Neural cell (in vitro differentiated cells): ENCODE data around the gene SLC66A1. TPM values are rescaled to one million over a fixed set of nuclear protein-coding genes. Genes with fewer than 3 reads are reported as not detected.

ENCODE experiments used
- H2AFZ ChIP-seq: fragments of 200-600, 300-800 bp; sonication (generic), shearing (Covaris generic); 2 replicates; pipeline ENCODE4 v1.6.0; 2014; ENCODE audit warnings: low read depth, mild to moderate bottlenecking, antibody characterized with exemption, low read length, moderate library complexity
- H3F3A ChIP-seq: fragments of 200-600 bp; shearing (Covaris generic); 2 replicates; pipeline ENCODE4 v1.6.1; 2016; ENCODE audit warnings: mild to moderate bottlenecking, moderate library complexity, mixed read lengths, antibody characterized with exemption, low read length; ENCODE audit not compliant: insufficient read depth, poor library complexity, severe bottlenecking
- H3K27ac ChIP-seq: fragments of 200-600, 300-800 bp; sonication (generic), shearing (Covaris generic); 2 replicates; pipeline ENCODE4 v1.5.1; 2014; ENCODE audit warnings: mild to moderate bottlenecking, low read length, moderate library complexity
- H3K27me3 ChIP-seq: fragments of 300-800, 200-600 bp; sonication (generic), shearing (Covaris generic); 2 replicates; pipeline ENCODE4 v1.6.0; 2014; ENCODE audit warnings: mild to moderate bottlenecking, low read depth, low read length, moderate library complexity; ENCODE audit not compliant: insufficient read depth
- H3K36me3 ChIP-seq: fragments of 300-800, 200-600 bp; sonication (generic), shearing (Covaris generic); 2 replicates; pipeline ENCODE4 v1.5.1; 2014; ENCODE audit warnings: mild to moderate bottlenecking, antibody characterized with exemption, low read length, moderate library complexity; ENCODE audit not compliant: insufficient read depth
- H3K4me2 ChIP-seq: fragments of 300-800, 200-600 bp; sonication (generic), shearing (Covaris generic); 2 replicates; pipeline ENCODE4 v1.6.0; 2014; ENCODE audit warnings: mild to moderate bottlenecking, low read length
- H3K4me3 ChIP-seq: fragments of 300-800, 200-600 bp; sonication (generic), shearing (Covaris generic); 2 replicates; pipeline ENCODE4 v1.5.1; 2014; ENCODE audit warnings: mild to moderate bottlenecking, low read length, moderate library complexity
- H3K79me2 ChIP-seq: fragments of 200-600 bp; shearing (Covaris generic); replicated peaks from 2 replicates; pipeline ENCODE4 v1.6.0; 2014; ENCODE audit warnings: mild to moderate bottlenecking, low read length, moderate library complexity; ENCODE audit not compliant: insufficient read depth
- H3K9ac ChIP-seq: fragments of 300-800, 200-600 bp; sonication (generic), shearing (Covaris generic); 2 replicates; pipeline ENCODE4 v1.6.1; 2016; ENCODE audit warnings: mild to moderate bottlenecking, low read length, mixed read lengths
- H3K9me2 ChIP-seq: fragments of 200-600 bp; shearing (Covaris generic); 2 replicates; pipeline ENCODE4 v1.6.1; 2016; ENCODE audit warnings: mild to moderate bottlenecking, low read length, mixed read lengths; ENCODE audit not compliant: insufficient read depth
- H3K9me3 ChIP-seq: fragments of 200-600, 300-800 bp; sonication (generic), shearing (Covaris generic); 2 replicates; pipeline ENCODE4 v1.6.1; 2016; ENCODE audit warnings: mild to moderate bottlenecking, mixed run types, low read length, moderate library complexity, mixed read lengths
- H4K20me1 ChIP-seq: fragments of 200-600 bp; shearing (Covaris generic); 2 replicates; pipeline ENCODE4 v1.6.1; 2016; ENCODE audit warnings: mild to moderate bottlenecking, mixed run types; ENCODE audit not compliant: insufficient read depth
- CTCF ChIP-seq: fragments of 450-650 bp; IDR thresholded peaks from 2 replicates; pipeline ENCODE4 v1.5.1; 2014; ENCODE audit warnings: antibody characterized with exemption, mild to moderate bottlenecking, moderate library complexity; ENCODE audit not compliant: poor library complexity, severe bottlenecking
- EP300 ChIP-seq: fragments of 450-650 bp; conservative IDR thresholded peaks from 2 replicates; pipeline ENCODE4 v1.6.1; 2014; ENCODE audit warnings: antibody characterized with exemption, mild to moderate bottlenecking, moderate library complexity; ENCODE audit not compliant: poor library complexity, severe bottlenecking
- EZH2 ChIP-seq: fragments of 200-600, 300-800 bp; shearing (Covaris generic), sonication (generic); IDR thresholded peaks from 2 replicates; pipeline ENCODE4 v1.6.1; 2014; ENCODE audit warnings: antibody characterized with exemption, low read length, borderline replicate concordance, mild to moderate bottlenecking; ENCODE audit not compliant: insufficient read depth, poor library complexity, severe bottlenecking
- MXI1 ChIP-seq: fragments of 450-650 bp; conservative IDR thresholded peaks from 2 replicates; pipeline ENCODE4 v1.6.1; 2014; ENCODE audit warnings: antibody characterized with exemption, mild to moderate bottlenecking; ENCODE audit not compliant: poor library complexity, severe bottlenecking
- POLR2AphosphoS5 ChIP-seq: IDR thresholded peaks from 2 replicates; pipeline ENCODE4 v1.6.1; 2012
- RAD21 ChIP-seq: fragments of 450-650 bp; conservative IDR thresholded peaks from 2 replicates; pipeline ENCODE4 v1.6.1; 2014; ENCODE audit warnings: antibody characterized with exemption, mild to moderate bottlenecking, moderate library complexity
- REST ChIP-seq: IDR thresholded peaks from 2 replicates; pipeline ENCODE4 v1.6.1; 2012; ENCODE audit warnings: borderline replicate concordance
- SMC3 ChIP-seq: fragments of 450-650 bp; conservative IDR thresholded peaks from 2 replicates; pipeline ENCODE4 v1.6.1; 2014; ENCODE audit warnings: antibody characterized with exemption, mild to moderate bottlenecking, moderate library complexity; ENCODE audit not compliant: poor library complexity
- TAF1 ChIP-seq: IDR thresholded peaks from 2 replicates; pipeline ENCODE4 v1.6.1; 2012; ENCODE audit warnings: low read depth
- polyA plus RNA-seq: library from polyadenylated mRNA; depleted of rRNA; stranded (reverse); fragments of >200 nt; gene quantifications from 2 replicates; pipeline ENCODE4 v1.2.3, GENCODE V29; 2014

SLC66A1 gene
- polyA plus RNA-seq, 1 donor from 2014 or later, result 31.8 TPM

GRCh38 chr1:19342894-19343616 is 30.9 kb downstream of the SLC66A1 start:
- Histone ChIP-seq H3K4me3 (no peak overlapping the region), H3K9me2 (no peaks in the 10 kb centered on the region), H3K9ac (no peak overlapping the region), H2AFZ (no peak overlapping the region), H3K79me2 (no peaks in the 10 kb centered on the region), H3K36me3 (no peaks in the 10 kb centered on the region), H3K27ac (no peak overlapping the region), H3F3A (no peaks in the 10 kb centered on the region), H3K4me2 (no peak overlapping the region), H3K27me3 (no peaks in the 10 kb centered on the region), H4K20me1 (no peaks in the 10 kb centered on the region), H3K9me3 (no peaks in the 10 kb centered on the region)
- TF ChIP-seq REST (no peak), EZH2 (no peak), EP300 (no peak), TAF1 (no peak), CTCF (no peak), POLR2AphosphoS5 (no peak), MXI1 (no peak), SMC3 (no peak), RAD21 (no peak)

GRCh38 chr1:19343617-19344350 is 31.7 kb downstream of the SLC66A1 start:
- H3K9ac ChIP-seq, result no peak overlapping the region
- no peak overlapping the region for H3K4me3 ChIP-seq
- TF ChIP-seq EZH2 (no peak), REST (no peak), SMC3 (no peak), POLR2AphosphoS5 (no peak), EP300 (no peak), RAD21 (no peak), TAF1 (no peak), MXI1 (no peak), CTCF (no peak)
- no peaks in the 10 kb centered on the region for H3K9me3 ChIP-seq
- H2AFZ ChIP-seq, result no peak overlapping the region
- no peaks in the 10 kb centered on the region for H3K79me2 ChIP-seq
- H3K36me3 ChIP-seq, result no peaks in the 10 kb centered on the region
- no peaks in the 10 kb centered on the region for H3K9me2 ChIP-seq
- no peaks in the 10 kb centered on the region for H3K27me3 ChIP-seq
- no peaks in the 10 kb centered on the region for H4K20me1 ChIP-seq
- no peaks in the 10 kb centered on the region for H3F3A ChIP-seq
- H3K27ac ChIP-seq, result no peak overlapping the region
- no peak overlapping the region for H3K4me2 ChIP-seq
